ENCODE data around the gene TIPRL. TPM values are rescaled to one million over a fixed set of nuclear protein-coding genes. Genes with fewer than 3 reads are reported as not detected.
"Not testable (repeated sequence)": the region's sequence is repeated elsewhere in the genome, so short reads cannot be mapped to it uniquely, and the experiment has no call there.

TIPRL gene
- total and polyA plus RNA-seq, 8 donors = 10.8 to 229 (median 16.6) TPM

GRCh38 chr1:168148916-168149315 lies 29.8 kb upstream of the TIPRL start:
- intact Hi-C loops (cut with DNase I; ENCODE audit: low total_unique reads) = no loop called here
- TF ChIP-seq POLR2AphosphoS5 (IDR thresholded peaks at IDR 0.05) (no peak), POLR2A (IDR thresholded peaks at IDR 0.05) (no peak), EP300 (IDR thresholded peaks at IDR 0.05) (no peak)
- TF ChIP-seq, protein P1, sequence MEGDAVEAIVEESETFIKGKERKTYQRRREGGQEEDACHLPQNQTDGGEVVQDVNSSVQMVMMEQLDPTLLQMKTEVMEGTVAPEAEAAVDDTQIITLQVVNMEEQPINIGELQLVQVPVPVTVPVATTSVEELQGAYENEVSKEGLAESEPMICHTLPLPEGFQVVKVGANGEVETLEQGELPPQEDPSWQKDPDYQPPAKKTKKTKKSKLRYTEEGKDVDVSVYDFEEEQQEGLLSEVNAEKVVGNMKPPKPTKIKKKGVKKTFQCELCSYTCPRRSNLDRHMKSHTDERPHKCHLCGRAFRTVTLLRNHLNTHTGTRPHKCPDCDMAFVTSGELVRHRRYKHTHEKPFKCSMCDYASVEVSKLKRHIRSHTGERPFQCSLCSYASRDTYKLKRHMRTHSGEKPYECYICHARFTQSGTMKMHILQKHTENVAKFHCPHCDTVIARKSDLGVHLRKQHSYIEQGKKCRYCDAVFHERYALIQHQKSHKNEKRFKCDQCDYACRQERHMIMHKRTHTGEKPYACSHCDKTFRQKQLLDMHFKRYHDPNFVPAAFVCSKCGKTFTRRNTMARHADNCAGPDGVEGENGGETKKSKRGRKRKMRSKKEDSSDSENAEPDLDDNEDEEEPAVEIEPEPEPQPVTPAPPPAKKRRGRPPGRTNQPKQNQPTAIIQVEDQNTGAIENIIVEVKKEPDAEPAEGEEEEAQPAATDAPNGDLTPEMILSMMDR (IDR thresholded peaks at IDR 0.05) = no peak
- Histone ChIP-seq H3K36me3 (no peaks in the 10 kb centered on the region), H3K9me3 (no peaks in the 10 kb centered on the region), H3K27ac (peak overlapping the region in 2 of 5 donors; percentile 6 to 22), H3K27me3 (no peaks in the 10 kb centered on the region), H3K4me1 (peaks cover 0 to 15% (median 1%) of the 10 kb centered on the region in 4 donors), H3K4me3 (no peak overlapping the region)
- no peak for DNase-seq
- WGBS, 5 donors = 51 to 77% (median 74%) methylated on average over 4 of the region's 4 CpGs

GRCh38 chr1:168150283-168150682 lies 28.5 kb upstream of the TIPRL start:
- TF ChIP-seq EP300 (IDR thresholded peaks at IDR 0.05) (no peak), POLR2A (IDR thresholded peaks at IDR 0.05) (no peak), POLR2AphosphoS5 (IDR thresholded peaks at IDR 0.05) (no peak)
- TF ChIP-seq, protein P1 (IDR thresholded peaks at IDR 0.05) = no peak
- intact Hi-C loops (cut with DNase I; ENCODE audit: low total_unique reads) = no loop called here
- no peaks in the 10 kb centered on the region for H3K36me3 ChIP-seq
- H3K9me3 ChIP-seq = no peaks in the 10 kb centered on the region
- no peak for DNase-seq
- H3K27ac ChIP-seq = no peak overlapping the region
- no peak overlapping the region for H3K4me3 ChIP-seq
- H3K27me3 ChIP-seq = no peaks in the 10 kb centered on the region
- H3K4me1 ChIP-seq = peaks cover 0 to 14% (median 1%) of the 10 kb centered on the region in 4 donors
- WGBS, 5 donors = 93 to 97% (median 94%) methylated on average over 1 of the region's 1 CpG

GRCh38 chr1:168151935-168152334 lies 26.8 kb upstream of the TIPRL start:
- intact Hi-C loops (cut with DNase I; ENCODE audit: low total_unique reads) = no loop called here
- Histone ChIP-seq H3K4me1 (no peaks in the 10 kb centered on the region), H3K9me3 (no peaks in the 10 kb centered on the region), H3K36me3 (no peaks in the 10 kb centered on the region), H3K27ac (no peak overlapping the region), H3K4me3 (no peak overlapping the region), H3K27me3 (no peaks in the 10 kb centered on the region)
- no peak for DNase-seq
- TF ChIP-seq POLR2AphosphoS5 (IDR thresholded peaks at IDR 0.05) (no peak), EP300 (IDR thresholded peaks at IDR 0.05) (no peak), POLR2A (IDR thresholded peaks at IDR 0.05) (no peak)
- TF ChIP-seq, protein P1 (IDR thresholded peaks at IDR 0.05) = no peak
- WGBS, 5 donors = 90 to 94% (median 91%) methylated on average over 4 of the region's 4 CpGs

- intact Hi-C loops (cut with DNase I; ENCODE audit: low total_unique reads); H3K27ac ChIP-seq; DNase-seq; H3K27me3 ChIP-seq; H3K4me1 ChIP-seq; H3K4me3 ChIP-seq; H3K36me3 ChIP-seq: not testable (repeated sequence)
- peaks cover 4 to 19% (median 12%) of the 10 kb centered on the region in 4 donors for H3K9me3 ChIP-seq
- WGBS, 5 donors = 62 to 74% (median 70%) methylated on average over 4 of the region's 4 CpGs
Measured at GRCh38 chr1:168154707-168155106, 24.1 kb upstream of the TIPRL start.

- 72 to 82% (median 78%) methylated on average over 4 of the region's 4 CpGs for WGBS, 5 donors
- no peaks in the 10 kb centered on the region for H3K27me3 ChIP-seq
- H3K9me3 ChIP-seq = peaks cover 4 to 30% (median 17%) of the 10 kb centered on the region in 4 donors
- TF ChIP-seq EP300 (IDR thresholded peaks at IDR 0.05) = no peak
- no peak for TF ChIP-seq POLR2AphosphoS5 (IDR thresholded peaks at IDR 0.05)
- TF ChIP-seq, protein P1 (IDR thresholded peaks at IDR 0.05) = no peak
- no peak for TF ChIP-seq POLR2A (IDR thresholded peaks at IDR 0.05)
- H3K4me3 ChIP-seq = no peak overlapping the region
- intact Hi-C loops (cut with DNase I; ENCODE audit: low total_unique reads) = no loop called here
- DNase-seq = no peak
- no peaks in the 10 kb centered on the region for H3K4me1 ChIP-seq
- no peak overlapping the region for H3K27ac ChIP-seq
- no peaks in the 10 kb centered on the region for H3K36me3 ChIP-seq
Measured at GRCh38 chr1:168155910-168156309, 22.9 kb upstream of the TIPRL start.

All from stomach (tissue), 9 donors.